Measurements from ENCODE around the gene UCN2.
A peak's percentile ranks its signal among the peaks of the same experiment; 100 is the strongest.
"Not testable (repeated sequence)": the region's sequence is repeated elsewhere in the genome, so short reads cannot be mapped to it uniquely, and the experiment has no call there.

UCN2 gene

GRCh38 chr3:48560648-48561018 lies 2.9 kb downstream of the UCN2 start:
- H3K4me1 ChIP-seq (ENCODE audit: insufficient read depth, low read length), result peaks cover 26% of the 10 kb centered on the region
- peak overlapping the region; percentile 30; the same call in 1 of the 2 replicates for H3K9ac ChIP-seq (ENCODE audit: low read depth, low read length)
- peak overlapping the region; percentile 37 for H3K4me3 ChIP-seq (ENCODE audit: low read length)
- no peak overlapping the region for H3K27ac ChIP-seq (ENCODE audit: low read depth, low read length)
- 71% methylated on average over 5 of the region's 5 CpGs for WGBS
- no peaks in the 10 kb centered on the region for H3K27me3 ChIP-seq (ENCODE audit: insufficient read depth, low read length)
- no peaks in the 10 kb centered on the region for H3K36me3 ChIP-seq (ENCODE audit: insufficient read depth, low read length)
- H3K9me3 ChIP-seq (ENCODE audit: insufficient read depth, low read depth, low read length), result no peaks in the 10 kb centered on the region

DNA sequence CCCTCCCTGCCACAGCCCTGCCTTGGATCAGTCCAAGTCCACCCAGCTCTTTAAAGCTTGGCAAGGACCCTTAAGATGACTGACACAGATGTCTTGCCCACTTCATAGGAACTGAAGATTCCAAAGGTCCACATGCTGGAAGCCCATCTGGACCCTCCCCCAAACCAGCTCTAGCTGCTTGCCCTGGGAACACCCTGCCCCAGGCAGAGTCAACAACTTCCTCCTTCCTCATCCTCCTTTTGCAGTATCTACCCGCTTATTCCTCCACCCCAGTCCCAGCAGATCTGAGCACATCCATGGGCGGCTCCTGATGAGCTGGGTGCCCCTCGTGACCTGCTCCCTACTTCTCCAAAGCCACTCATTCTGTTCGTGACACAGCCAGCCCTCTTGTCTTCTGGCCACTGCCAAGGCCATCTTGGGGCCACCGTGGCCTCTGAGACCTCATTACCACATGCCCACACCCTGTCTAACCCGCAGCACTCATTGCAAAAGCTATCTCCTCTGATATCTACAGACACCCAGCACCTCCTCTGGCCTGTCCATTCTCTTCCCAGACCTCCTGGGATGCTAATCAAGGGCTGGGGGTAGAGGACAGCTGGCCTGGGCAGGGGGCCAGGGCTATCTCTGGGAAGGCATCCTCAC lies 5.0 kb downstream of the UCN2 start:
- Histone ChIP-seq H3K9ac (ENCODE audit: low read depth, low read length) (no peak overlapping the region), H3K4me3 (ENCODE audit: low read length) (no peak overlapping the region), H3K4me1 (ENCODE audit: insufficient read depth, low read length) (peaks cover 38% of the 10 kb centered on the region), H3K36me3 (ENCODE audit: insufficient read depth, low read length) (peaks cover 11% of the 10 kb centered on the region; the same call in 1 of the 2 replicates), H3K9me3 (ENCODE audit: insufficient read depth, low read depth, low read length) (no peaks in the 10 kb centered on the region), H3K27me3 (ENCODE audit: insufficient read depth, low read length) (no peaks in the 10 kb centered on the region), H3K27ac (ENCODE audit: low read depth, low read length) (no peak overlapping the region)
- WGBS, result 78% methylated on average over 6 of the region's 6 CpGs

- Histone ChIP-seq H3K27ac (ENCODE audit: low read depth, low read length) (peak within 1 kb of the TSS; percentile 74), H3K4me3 (ENCODE audit: low read length) (peak within 1 kb of the TSS; percentile 68), H3K9me3 (ENCODE audit: insufficient read depth, low read depth, low read length) (no peaks in the 10 kb centered on the region), H3K4me1 (ENCODE audit: insufficient read depth, low read length) (peaks cover 33% of the 10 kb centered on the region), H3K9ac (ENCODE audit: low read depth, low read length) (peak within 1 kb of the TSS; percentile 67), H3K27me3 (ENCODE audit: insufficient read depth, low read length) (no peaks in the 10 kb centered on the region), H3K36me3 (ENCODE audit: insufficient read depth, low read length) (peaks cover 19% of the 10 kb centered on the region; the same call in 1 of the 2 replicates)
- 5% methylated on average over 53 of the region's 53 CpGs for WGBS
Observed at GRCh38 chr3:48556796-48557626, 6.6 kb downstream of the UCN2 start, which contains the start of gene PFKFB4. PFKFB4 (minus strand) TSS chr3:48556803; CDS start chr3:48556777, 26 bp downstream.

- peak overlapping the region; percentile 68 for H3K4me3 ChIP-seq (ENCODE audit: low read length)
- H3K27me3 ChIP-seq (ENCODE audit: insufficient read depth, low read length), result no peaks in the 10 kb centered on the region
- H3K4me1 ChIP-seq (ENCODE audit: insufficient read depth, low read length), result peaks cover 30% of the 10 kb centered on the region
- H3K9me3 ChIP-seq (ENCODE audit: insufficient read depth, low read depth, low read length), result no peaks in the 10 kb centered on the region
- H3K36me3 ChIP-seq (ENCODE audit: insufficient read depth, low read length), result peaks cover 22% of the 10 kb centered on the region; the same call in 1 of the 2 replicates
- WGBS, result 20% methylated on average over 29 of the region's 29 CpGs
- no peak overlapping the region for H3K27ac ChIP-seq (ENCODE audit: low read depth, low read length)
- H3K9ac ChIP-seq (ENCODE audit: low read depth, low read length), result peak overlapping the region; percentile 49; the same call in 1 of the 2 replicates
Observed at GRCh38 chr3:48555949-48556795, 7.4 kb downstream of the UCN2 start.

GRCh38 chr3:48555231-48555948 lies 8.2 kb downstream of the UCN2 start:
- Histone ChIP-seq H3K9ac (ENCODE audit: low read depth, low read length) (no peak overlapping the region; the same call in 1 of the 2 replicates), H3K4me3 (ENCODE audit: low read length) (peak overlapping the region; percentile 68), H3K36me3 (ENCODE audit: insufficient read depth, low read length) (peaks cover 22% of the 10 kb centered on the region; the same call in 1 of the 2 replicates), H3K27me3 (ENCODE audit: insufficient read depth, low read length) (no peaks in the 10 kb centered on the region), H3K27ac (ENCODE audit: low read depth, low read length) (no peak overlapping the region), H3K4me1 (ENCODE audit: insufficient read depth, low read length) (peaks cover 24% of the 10 kb centered on the region), H3K9me3 (ENCODE audit: insufficient read depth, low read depth, low read length) (no peaks in the 10 kb centered on the region)
- 88% methylated on average over 10 of the region's 10 CpGs for whole genome bisulfite sequencing

DNA sequence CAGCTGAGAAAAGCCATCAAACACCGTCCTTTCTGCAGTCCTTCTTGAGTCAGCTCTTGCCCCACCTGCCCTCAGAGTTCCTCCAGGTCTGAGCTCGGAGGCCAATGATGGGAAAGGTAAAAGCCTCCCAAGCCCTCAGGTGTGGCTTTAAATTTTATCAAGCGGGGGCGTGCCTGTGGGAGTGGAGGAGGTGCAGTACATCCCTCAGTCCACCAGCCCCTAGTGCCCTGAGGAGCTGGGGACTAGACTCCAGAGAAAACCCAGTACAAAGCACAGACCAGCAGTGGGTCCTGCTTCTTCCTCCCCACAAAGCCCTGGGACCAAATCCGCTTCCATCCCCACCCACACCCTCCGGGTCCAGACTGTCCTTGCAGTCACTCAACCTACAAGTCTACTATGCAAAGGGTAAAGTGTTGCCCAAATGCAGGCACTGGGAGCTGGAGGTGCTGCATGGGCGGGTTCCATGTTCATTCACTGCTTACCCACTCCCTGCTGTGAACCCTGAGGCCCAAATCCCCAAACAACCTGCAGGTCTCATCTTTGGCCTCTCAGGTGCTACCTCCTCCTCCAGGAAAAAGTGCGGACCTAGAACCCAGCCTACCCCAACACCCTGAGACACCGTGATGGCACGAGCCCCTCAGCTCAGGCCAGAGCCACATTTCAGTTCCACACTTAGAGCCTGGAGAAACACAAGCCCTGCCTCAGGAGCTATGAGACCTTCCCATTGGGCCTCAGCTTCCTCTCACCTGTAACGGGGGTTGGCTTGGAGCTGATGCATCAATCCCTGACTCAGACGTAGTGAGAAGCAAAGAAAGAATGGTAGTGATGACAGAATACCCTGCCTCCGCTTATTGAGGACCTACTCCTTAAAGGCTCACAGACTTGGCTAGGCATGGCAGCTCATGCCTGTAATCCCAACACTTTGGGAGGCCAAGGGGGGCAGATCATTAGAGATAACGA lies 9.4 kb downstream of the UCN2 start:
- peaks cover 31% of the 10 kb centered on the region; the same call in 1 of the 2 replicates for H3K36me3 ChIP-seq (ENCODE audit: insufficient read depth, low read length)
- no peak overlapping the region for H3K27ac ChIP-seq (ENCODE audit: low read depth, low read length)
- H3K9me3 ChIP-seq (ENCODE audit: insufficient read depth, low read depth, low read length), result no peaks in the 10 kb centered on the region
- no peaks in the 10 kb centered on the region for H3K27me3 ChIP-seq (ENCODE audit: insufficient read depth, low read length)
- no peak overlapping the region for H3K4me3 ChIP-seq (ENCODE audit: low read length)
- H3K4me1 ChIP-seq (ENCODE audit: insufficient read depth, low read length), result peaks cover 21% of the 10 kb centered on the region
- 91% methylated on average over 14 of the region's 14 CpGs for WGBS
- no peak overlapping the region for H3K9ac ChIP-seq (ENCODE audit: low read depth, low read length)

DNA sequence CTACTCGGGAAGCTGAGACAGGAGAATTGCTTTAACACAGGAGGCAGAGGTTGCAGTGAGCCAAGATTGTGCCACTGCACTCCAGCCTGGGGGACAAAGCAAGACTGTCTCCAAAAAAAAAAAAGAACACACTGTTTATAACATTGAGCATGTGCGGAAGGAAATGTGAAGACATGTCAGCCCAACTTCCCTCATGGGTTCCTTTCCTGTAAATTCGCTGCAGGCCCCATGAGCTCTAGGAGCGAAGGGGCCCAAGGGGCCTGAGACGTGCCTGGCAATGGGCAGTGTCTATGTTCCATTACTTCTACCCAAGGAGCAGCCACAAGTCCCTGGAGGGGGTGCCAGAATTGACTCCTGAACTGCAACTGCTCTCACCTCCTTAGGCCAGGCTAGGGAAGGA lies 10.2 kb downstream of the UCN2 start:
- H3K4me3 ChIP-seq (ENCODE audit: low read length), result no peak overlapping the region
- H3K27me3 ChIP-seq (ENCODE audit: insufficient read depth, low read length), result no peaks in the 10 kb centered on the region
- 97% methylated on average over 5 of the region's 5 CpGs for WGBS
- H3K27ac ChIP-seq (ENCODE audit: low read depth, low read length), result no peak overlapping the region
- peaks cover 21% of the 10 kb centered on the region for H3K4me1 ChIP-seq (ENCODE audit: insufficient read depth, low read length)
- H3K36me3 ChIP-seq (ENCODE audit: insufficient read depth, low read length), result peaks cover 38% of the 10 kb centered on the region
- no peak overlapping the region for H3K9ac ChIP-seq (ENCODE audit: low read depth, low read length)
- no peaks in the 10 kb centered on the region for H3K9me3 ChIP-seq (ENCODE audit: insufficient read depth, low read depth, low read length)

DNA sequence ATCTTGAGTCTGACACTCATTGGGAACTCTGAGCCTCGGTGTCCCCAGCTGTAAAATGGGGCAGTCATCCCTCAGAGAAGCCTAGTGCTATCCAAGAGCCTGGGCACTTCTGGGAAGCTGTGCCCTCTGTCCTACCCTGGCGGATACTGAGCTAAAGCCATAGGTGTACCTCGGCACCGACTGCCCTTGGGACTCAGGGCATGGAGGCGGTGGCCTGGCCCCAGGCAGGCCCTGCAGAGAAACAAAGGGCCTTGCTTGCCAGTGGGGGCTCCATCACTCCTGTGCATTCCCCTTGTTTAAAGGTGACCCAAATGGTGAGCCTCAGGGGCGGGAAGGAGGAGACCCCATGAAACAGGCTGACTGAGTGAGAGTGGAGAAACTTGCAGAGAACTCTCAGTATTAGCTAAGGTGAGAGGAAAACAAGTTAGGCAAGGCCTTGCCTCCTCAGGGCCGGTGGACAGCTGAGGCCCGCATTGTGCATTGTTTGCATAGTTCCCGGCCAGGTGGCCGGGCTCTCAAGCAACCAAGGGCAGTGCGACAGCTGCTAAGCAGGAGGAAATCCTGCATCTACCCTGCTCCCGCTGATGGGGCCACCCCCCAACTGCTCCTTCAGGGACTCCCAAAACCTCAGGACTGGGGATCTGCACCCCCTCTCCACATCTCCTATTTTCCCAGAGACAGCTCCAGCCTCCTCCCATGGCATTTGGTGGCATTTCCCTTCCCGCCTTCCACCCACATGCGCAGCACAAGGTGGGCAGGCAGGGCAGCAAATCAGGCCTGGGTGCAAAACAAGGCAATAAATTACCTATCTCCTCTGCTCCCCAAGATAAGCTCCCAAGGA lies 11.2 kb downstream of the UCN2 start:
- Histone ChIP-seq H3K27ac (ENCODE audit: low read depth, low read length) (no peak overlapping the region), H3K9me3 (ENCODE audit: insufficient read depth, low read depth, low read length) (no peaks in the 10 kb centered on the region), H3K4me3 (ENCODE audit: low read length) (no peak overlapping the region), H3K36me3 (ENCODE audit: insufficient read depth, low read length) (peaks cover 48% of the 10 kb centered on the region), H3K27me3 (ENCODE audit: insufficient read depth, low read length) (no peaks in the 10 kb centered on the region), H3K4me1 (ENCODE audit: insufficient read depth, low read length) (peaks cover 17% of the 10 kb centered on the region), H3K9ac (ENCODE audit: low read depth, low read length) (no peak overlapping the region)
- 92% methylated on average over 14 of the region's 14 CpGs for WGBS

DNA sequence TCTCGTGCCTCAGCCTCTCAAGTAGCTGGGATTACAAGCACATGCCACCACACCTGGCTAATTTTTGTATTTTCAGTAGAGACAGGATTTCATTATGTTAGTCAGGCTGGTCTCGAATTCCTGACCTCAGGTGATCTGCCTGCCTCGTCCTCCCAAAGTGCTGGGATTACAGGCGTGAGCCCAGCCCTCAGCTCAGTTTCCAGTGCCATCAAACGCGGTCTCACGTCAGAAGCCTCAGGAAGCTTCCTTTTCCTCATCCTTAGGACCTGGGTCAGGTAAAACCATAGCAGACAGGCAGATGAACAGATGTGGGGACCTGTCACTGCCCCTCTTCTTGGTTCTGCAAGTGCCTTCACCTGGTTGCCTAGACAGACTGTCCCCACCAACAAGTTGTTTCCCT lies 11.9 kb downstream of the UCN2 start:
- Histone ChIP-seq H3K4me1 (ENCODE audit: insufficient read depth, low read length) (peaks cover 17% of the 10 kb centered on the region), H3K36me3 (ENCODE audit: insufficient read depth, low read length) (peaks cover 54% of the 10 kb centered on the region)
- 94% methylated on average over 7 of the region's 7 CpGs for WGBS
- not testable (repeated sequence) for H3K9ac ChIP-seq (ENCODE audit: low read depth, low read length); H3K9me3 ChIP-seq (ENCODE audit: insufficient read depth, low read depth, low read length); H3K4me3 ChIP-seq (ENCODE audit: low read length); H3K27me3 ChIP-seq (ENCODE audit: insufficient read depth, low read length); H3K27ac ChIP-seq (ENCODE audit: low read depth, low read length)

All from HUES64 (cell line).